GM12878 (cell line): ENCODE measurements around the gene E2F2. TPM values are rescaled to one million over a fixed set of nuclear protein-coding genes. Genes with fewer than 3 reads are reported as not detected.

Experiments used
- ATAC-seq: fragments of 200-7000 bp; cut with Tn5 transposase; 3 replicates; pipeline ENCODE4 v1.9.1; 2020; ENCODE audit warnings: mild to moderate bottlenecking, moderate library complexity
- BruUV-seq: library from RNA; stranded (reverse); fragments of 400-500 nt; replicated peaks from 2 replicates; lab custom pipeline; 2021; lab: Mats Ljungman, UMichigan
- CTCF ChIA-PET: fragments of 300-600 bp; sonication (Branson Sonifier 250); formaldehyde crosslinking; extraction: SDS; loops from one replicate; lab custom pipeline; 2021; ENCODE audit warnings: inconsistent platforms; lab: Yijun Ruan, JAX
- POLR2A ChIA-PET: fragments of 350-600 bp; formaldehyde crosslinking; extraction: SDS; loops from one replicate; lab custom pipeline; 2021; ENCODE audit warnings: inconsistent platforms; lab: Charles Lee
- RAD21 ChIA-PET: fragments of 300-600 bp; sonication (Branson Sonifier 250); formaldehyde crosslinking; loops from one replicate; lab custom pipeline; 2023; ENCODE audit warnings: antibody characterized with exemption; ENCODE audit not compliant: unreplicated experiment; lab: Charles Lee
- SMC1A ChIA-PET: fragments of 300-600 bp; sonication (Branson Sonifier 250); formaldehyde crosslinking; loops from one replicate; lab custom pipeline; 2023; ENCODE audit not compliant: unreplicated experiment, uncharacterized antibody; lab: Charles Lee
- DNase-seq: peaks from one replicate; pipeline ENCODE4 v3.0.0-alpha.2; 2011; ENCODE audit warnings: low read depth, low spot score
- FAIRE-seq: peaks from 3 replicates; lab custom pipeline; 2011; peaks lifted over from hg19 to GRCh38; lab: Jason Lieb, UNC
- H2AFZ ChIP-seq: 2 replicates; pipeline ENCODE4 v1.6.0; 2011; ENCODE audit warnings: low read depth, low read length, control low read depth; ENCODE audit not compliant: control insufficient read depth
- H3K27ac ChIP-seq: 2 replicates; pipeline ENCODE4 v1.5.1; 2011; ENCODE audit warnings: control low read depth; ENCODE audit not compliant: control insufficient read depth, insufficient read depth
- H3K27me3 ChIP-seq, 2 experiments: replicated peaks in 1 of 2; 2 replicates each; pipeline versions ENCODE4 v1.6.0 to v1.6.1; 2011; ENCODE audit warnings: low read length in 1 of 2; ENCODE audit not compliant: control insufficient read depth in 2 of 2, insufficient read depth in 2 of 2
- H3K36me3 ChIP-seq, 2 experiments: 2 replicates each; pipeline ENCODE4 v1.5.1; 2011; ENCODE audit warnings: low read length in 1 of 2; ENCODE audit not compliant: control insufficient read depth in 2 of 2, insufficient read depth in 2 of 2
- H3K4me1 ChIP-seq: 2 replicates; pipeline ENCODE4 v1.6.1; 2011; ENCODE audit warnings: mild to moderate bottlenecking, low read length, moderate library complexity, mixed read lengths; ENCODE audit not compliant: control insufficient read depth, insufficient read depth
- H3K4me2 ChIP-seq: 2 replicates; pipeline ENCODE4 v1.6.0; 2011; ENCODE audit warnings: control low read depth; ENCODE audit not compliant: control insufficient read depth, insufficient read depth
- H3K4me3 ChIP-seq: fragments of 200-600 bp; sonication (generic); 2 replicates; pipeline ENCODE4 v1.5.1; 2016
- H3K79me2 ChIP-seq: 2 replicates; pipeline ENCODE4 v1.6.0; 2011; ENCODE audit warnings: low read length; ENCODE audit not compliant: control insufficient read depth, insufficient read depth
- H3K9ac ChIP-seq: 2 replicates; pipeline ENCODE4 v1.8.0; 2011; ENCODE audit warnings: low read length, control low read depth, mixed read lengths; ENCODE audit not compliant: control insufficient read depth, insufficient read depth
- H3K9me3 ChIP-seq: replicated peaks from 3 replicates; pipeline ENCODE4 v1.5.1; 2011; ENCODE audit warnings: mild to moderate bottlenecking, low read length; ENCODE audit not compliant: control insufficient read depth, insufficient read depth
- H4K20me1 ChIP-seq: 2 replicates; pipeline ENCODE4 v1.6.0; 2011; ENCODE audit not compliant: control insufficient read depth, insufficient read depth
- BCL11A ChIP-seq: IDR thresholded peaks from 2 replicates; pipeline ENCODE4 v1.6.1; 2011; ENCODE audit warnings: low read depth, low read length
- HCFC1 ChIP-seq: fragments of 150-350 bp; IDR thresholded peaks from 2 replicates; pipeline ENCODE4 v1.6.1; 2014; ENCODE audit warnings: low read length
- NFIC ChIP-seq: IDR thresholded peaks from 2 replicates; pipeline ENCODE4 v1.6.1; 2012; ENCODE audit warnings: low read depth, mild to moderate bottlenecking, inconsistent platforms, low read length, moderate library complexity
- NFXL1 ChIP-seq: fragments of 450-650 bp; IDR thresholded peaks from 2 replicates; pipeline ENCODE4 v1.6.1; 2017; ENCODE audit warnings: antibody characterized with exemption, mild to moderate bottlenecking, borderline replicate concordance
- PAX8 ChIP-seq: fragments of 450-650 bp; IDR thresholded peaks from 2 replicates; pipeline ENCODE4 v1.6.1; 2017; ENCODE audit warnings: mild to moderate bottlenecking, moderate library complexity
- PML ChIP-seq: IDR thresholded peaks from 2 replicates; pipeline ENCODE4 v1.6.1; 2012; ENCODE audit warnings: low read length, inconsistent platforms
- REST ChIP-seq: IDR thresholded peaks from 2 replicates; pipeline ENCODE4 v1.6.1; 2012; ENCODE audit warnings: mild to moderate bottlenecking, low read depth, low read length
- SIN3A ChIP-seq: IDR thresholded peaks from 2 replicates; pipeline ENCODE4 v1.6.1; 2012; ENCODE audit warnings: low read depth, low read length, improper control_type of control experiment
- STAT3 ChIP-seq: IDR thresholded peaks from 2 replicates; pipeline ENCODE4 v1.6.1; 2011; ENCODE audit warnings: low read depth, low read length, improper control_type of control experiment
- YBX1 ChIP-seq: fragments of 450-650 bp; IDR thresholded peaks from 2 replicates; pipeline ENCODE4 v1.6.1; 2016; ENCODE audit warnings: antibody characterized with exemption
- YY1 ChIP-seq: IDR thresholded peaks from 2 replicates; pipeline ENCODE4 v1.6.1; 2011; ENCODE audit warnings: low read depth, mild to moderate bottlenecking, low read length
- ZBTB33 ChIP-seq: fragments of 450-650 bp; IDR thresholded peaks from 2 replicates; pipeline ENCODE4 v1.6.1; 2017; ENCODE audit warnings: mild to moderate bottlenecking
- ZNF687 ChIP-seq: fragments of 450-650 bp; IDR thresholded peaks from 2 replicates; pipeline ENCODE4 v1.6.1; 2017; ENCODE audit warnings: mild to moderate bottlenecking, moderate library complexity
- WGBS: methylation state at CpG from one replicate; pipeline ENCODE4 v1.1.6; 2016; ENCODE audit warnings: low lambda C conversion rate; ENCODE audit not compliant: insufficient replicate concordance, insufficient coverage; ENCODE audit errors: missing lambda C conversion rate; 5-methylcytosine and 5-hydroxymethylcytosine counted together
- in situ Hi-C: fragments of 300-500 bp; cut with MboI; formaldehyde crosslinking; loops from 9 replicates; pipeline ENCODE4 v1.14.3; 2018; ENCODE audit warnings: mixed read lengths
- intact Hi-C: fragments of 100-400 bp; cut with micrococcal nuclease; formaldehyde crosslinking; loops from one replicate; pipeline ENCODE4 v1.14.2; 2022; ENCODE audit not compliant: unreplicated experiment
- polyA plus RNA-seq, 11 experiments: library from polyadenylated mRNA; depleted of rRNA in 4 of 11; unstranded in 6 of 11; stranded (reverse) in 5 of 11; fragments of >200 nt; fragmentation: Nextera tagmentation in 4 of 11; fragmentation: Illumina TruSeq in 1 of 11; extraction: Ambion mirVana in 4 of 11; extraction: Trizol in 1 of 11; gene quantifications; 1 replicate in 1 of 11; 2 replicates in 10 of 11; pipeline versions ENCODE4 v1.2.1 to v1.2.3, GENCODE V29; 2011 to 2016; ENCODE audit warnings: inconsistent platforms in 2 of 11, missing spikeins in 2 of 11, low read depth in 1 of 11
- total RNA-seq, 4 experiments: library from RNA; depleted of rRNA in 3 of 4; stranded (reverse); fragments of >200 nt in 3 of 4; fragmentation: Illumina TruSeq in 1 of 4; extraction: Trizol in 1 of 4; gene quantifications; 2 replicates each; pipeline versions ENCODE4 v1.2.1 to v1.2.3, GENCODE V29; 2013 to 2021

The E2F2 gene
- total and polyA plus RNA-seq, 10 of the 15 experiments (the other 5 are each of a cell fraction or from before 2014, with no cell fraction given), result 3.8 to 27.2 (median 14.6) TPM

GRCh38 chr1:23576338-23577055, 45.5 kb upstream of the E2F2 start:
- no peaks in the 10 kb centered on the region for H4K20me1 ChIP-seq
- intact Hi-C loops (loop anchor here (1.0 kb wide), 2 partner anchors 18 to 59 kb away; no protein-coding TSS in a partner anchor), in situ Hi-C loops (loop anchor here (25.0 kb wide), 2 partner anchors 1436 to 1789 kb away; partner anchors contain the start of gene USP48)
- WGBS, result 25% methylated on average over 7 of the region's 7 CpGs
- ChIA-PET SMC1A (interaction anchor here (0.6 to 16.8 kb wide), 24 partner anchors 8 to 86 kb away, joined by 3 to 419 read pairs (median 8); partner anchors contain the start of gene ID3), CTCF (interaction anchor here (0.6 to 8.6 kb wide), 17 partner anchors 8 to 122 kb away, joined by 3 to 112 read pairs (median 5); partner anchors contain the start of gene ID3), RAD21 (interaction anchor here (0.7 to 7.8 kb wide), 22 partner anchors 9 to 334 kb away, joined by 3 to 252 read pairs (median 8); partner anchors contain the start of gene ID3), POLR2A (interaction anchor here (0.6 to 14.7 kb wide), 16 partner anchors 10 to 1551 kb away, joined by 3 to 271 read pairs (median 13); partner anchors contain the start of gene ID3)
- peak overlapping the region; percentile 82 for H3K9ac ChIP-seq
- H3K4me2 ChIP-seq, result peak overlapping the region; percentile 91
- DNase-seq, result no peak
- BruUV-seq, result TSS peak; percentile 94
- H3K36me3 ChIP-seq, result no peaks in the 10 kb centered on the region
- peak overlapping the region; percentile 61; the same call in 1 of the 2 replicates for H3K4me3 ChIP-seq
- H3K27me3 ChIP-seq, result no peaks in the 10 kb centered on the region
- H2AFZ ChIP-seq, result no peak overlapping the region
- H3K4me1 ChIP-seq, result peaks cover 53% of the 10 kb centered on the region
- no peak for FAIRE-seq
- no peaks in the 10 kb centered on the region for H3K79me2 ChIP-seq
- H3K9me3 ChIP-seq, result no peaks in the 10 kb centered on the region
- peak; percentile 1 for ATAC-seq
- peak overlapping the region; percentile 96 for H3K27ac ChIP-seq
- no peak for TF ChIP-seq NFIC
- TF ChIP-seq ZBTB33, result peak; percentile 74; the same call in 1 of the 2 replicates
- TF ChIP-seq HCFC1, result no peak
- no peak for TF ChIP-seq BCL11A
- no peak for TF ChIP-seq SIN3A
- no peak for TF ChIP-seq PML
- no peak for TF ChIP-seq ZNF687
- no peak for TF ChIP-seq STAT3
- TF ChIP-seq PAX8, result no peak
- TF ChIP-seq REST, result no peak
- TF ChIP-seq YY1, result peak; percentile 53; the same call in 1 of the 2 replicates
- no peak for TF ChIP-seq YBX1
- no peak for TF ChIP-seq NFXL1
